ENCODE measurements around the gene PNKP.

Gene PNKP

DNA sequence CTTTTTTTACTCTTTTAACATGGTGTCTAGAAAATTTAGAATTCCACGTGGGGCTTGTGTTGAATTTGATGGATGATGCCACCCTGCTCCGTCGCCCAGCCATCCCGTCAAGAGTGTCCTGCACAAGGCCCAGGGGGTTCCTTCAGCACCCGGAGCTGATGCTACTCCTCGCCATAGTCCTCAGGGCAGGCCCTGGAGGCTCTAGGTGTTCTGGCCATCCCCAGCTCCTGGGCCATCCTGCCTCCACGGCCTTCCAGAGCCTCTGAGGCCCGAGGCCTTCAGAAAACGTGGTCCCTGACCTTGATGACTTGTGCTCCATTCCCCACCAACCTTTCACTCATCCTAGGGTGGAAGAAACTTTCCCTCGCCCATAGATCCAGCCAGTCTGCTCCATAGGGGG, 6.5 kb upstream of the PNKP start:
- H3K9me3 ChIP-seq (ENCODE audit: control insufficient read depth, insufficient read depth, low read length), result no peaks in the 10 kb centered on the region
- no peak overlapping the region for H3K9ac ChIP-seq (ENCODE audit: low read depth, low read length)
- H3K36me3 ChIP-seq (ENCODE audit: control insufficient read depth, insufficient read depth, low read length), result peaks cover 6% of the 10 kb centered on the region; the same call in 1 of the 2 replicates
- H3K4me3 ChIP-seq (ENCODE audit: low read depth, low read length), result no peak overlapping the region
- H3K27me3 ChIP-seq (ENCODE audit: control insufficient read depth, insufficient read depth, low read length), result no peaks in the 10 kb centered on the region
- H3K27ac ChIP-seq (ENCODE audit: low read depth, low read length), result no peak overlapping the region
- H3K4me1 ChIP-seq (ENCODE audit: control insufficient read depth, insufficient read depth, low read length), result peaks cover 16% of the 10 kb centered on the region; the same call in 1 of the 2 replicates

DNA sequence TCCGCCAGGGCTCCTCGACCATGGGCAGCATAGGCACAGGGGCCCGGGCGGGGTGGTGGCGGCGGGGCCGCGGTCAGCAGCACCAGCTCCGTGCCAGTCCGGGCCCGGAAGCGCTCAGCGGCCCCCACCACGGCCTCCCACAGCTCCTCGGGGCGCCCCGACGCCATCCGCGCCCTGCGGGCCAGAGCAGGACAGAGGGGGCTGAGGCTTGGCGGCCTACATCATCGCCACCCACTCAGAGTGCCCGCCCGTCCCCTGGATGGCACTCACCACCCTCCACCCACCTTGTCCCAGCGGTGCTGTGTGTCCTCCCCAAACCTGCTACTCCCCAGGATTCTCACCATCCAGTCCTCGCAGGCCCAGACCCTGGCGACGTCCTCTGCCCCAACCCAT, 5.7 kb upstream of the PNKP start:
- Histone ChIP-seq H3K27me3 (ENCODE audit: control insufficient read depth, insufficient read depth, low read length) (no peaks in the 10 kb centered on the region), H3K9me3 (ENCODE audit: control insufficient read depth, insufficient read depth, low read length) (no peaks in the 10 kb centered on the region), H3K27ac (ENCODE audit: low read depth, low read length) (no peak overlapping the region), H3K4me1 (ENCODE audit: control insufficient read depth, insufficient read depth, low read length) (peaks cover 11% of the 10 kb centered on the region; the same call in 1 of the 2 replicates), H3K4me3 (ENCODE audit: low read depth, low read length) (no peak overlapping the region), H3K36me3 (ENCODE audit: control insufficient read depth, insufficient read depth, low read length) (peaks cover 5% of the 10 kb centered on the region; the same call in 1 of the 2 replicates), H3K9ac (ENCODE audit: low read depth, low read length) (no peak overlapping the region)

GRCh38 chr19:49872245-49873128, 5.1 kb upstream of the PNKP start:
- Histone ChIP-seq H3K4me3 (ENCODE audit: low read depth, low read length) (no peak overlapping the region), H3K27me3 (ENCODE audit: control insufficient read depth, insufficient read depth, low read length) (no peaks in the 10 kb centered on the region), H3K9ac (ENCODE audit: low read depth, low read length) (no peak overlapping the region), H3K36me3 (ENCODE audit: control insufficient read depth, insufficient read depth, low read length) (peaks cover 5% of the 10 kb centered on the region; the same call in 1 of the 2 replicates), H3K9me3 (ENCODE audit: control insufficient read depth, insufficient read depth, low read length) (no peaks in the 10 kb centered on the region), H3K27ac (ENCODE audit: low read depth, low read length) (no peak overlapping the region), H3K4me1 (ENCODE audit: control insufficient read depth, insufficient read depth, low read length) (peaks cover 11% of the 10 kb centered on the region; the same call in 1 of the 2 replicates)

DNA sequence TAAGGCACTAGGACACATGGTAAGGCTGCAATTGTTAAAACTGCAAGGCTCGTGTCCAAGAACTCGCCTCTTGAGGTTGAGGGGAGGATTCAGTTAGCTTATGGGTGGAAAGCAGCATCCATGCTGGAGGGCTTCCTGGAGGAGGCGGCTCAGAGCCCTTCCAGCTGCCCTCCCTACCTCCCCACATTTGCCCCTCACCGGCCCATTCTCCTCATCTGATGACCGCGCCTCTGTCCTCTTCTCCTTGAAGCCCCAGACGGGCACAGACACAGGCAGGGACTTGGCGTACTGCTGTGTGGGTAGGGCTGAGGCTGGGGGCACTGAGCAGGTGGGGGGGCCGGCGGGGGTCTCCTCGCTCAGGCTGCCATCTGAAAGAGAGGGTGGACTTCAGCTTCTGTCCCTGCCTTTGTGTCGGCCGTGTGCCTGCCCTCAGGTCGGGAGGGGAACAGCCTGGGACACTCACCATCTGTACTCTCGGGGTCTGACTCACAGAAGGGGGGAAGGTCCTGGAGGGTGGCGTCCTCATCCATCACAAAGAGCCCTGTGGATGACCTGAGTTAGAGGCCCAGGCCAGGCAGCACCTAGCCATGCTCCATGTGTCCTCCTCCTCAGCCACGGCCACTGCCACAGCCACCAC, 4.1 kb upstream of the PNKP start:
- peaks cover 5% of the 10 kb centered on the region; the same call in 1 of the 2 replicates for H3K36me3 ChIP-seq (ENCODE audit: control insufficient read depth, insufficient read depth, low read length)
- H3K27me3 ChIP-seq (ENCODE audit: control insufficient read depth, insufficient read depth, low read length), result no peaks in the 10 kb centered on the region
- no peak overlapping the region for H3K4me3 ChIP-seq (ENCODE audit: low read depth, low read length)
- H3K27ac ChIP-seq (ENCODE audit: low read depth, low read length), result no peak overlapping the region
- H3K9ac ChIP-seq (ENCODE audit: low read depth, low read length), result no peak overlapping the region
- peaks cover 13% of the 10 kb centered on the region for H3K4me1 ChIP-seq (ENCODE audit: control insufficient read depth, insufficient read depth, low read length)
- no peaks in the 10 kb centered on the region for H3K9me3 ChIP-seq (ENCODE audit: control insufficient read depth, insufficient read depth, low read length)

- Histone ChIP-seq H3K4me1 (ENCODE audit: control insufficient read depth, insufficient read depth, low read length) (peaks cover 17% of the 10 kb centered on the region), H3K36me3 (ENCODE audit: control insufficient read depth, insufficient read depth, low read length) (peaks cover 5% of the 10 kb centered on the region; the same call in 1 of the 2 replicates), H3K27ac (ENCODE audit: low read depth, low read length) (peak overlapping the region; percentile 87)
Observed at GRCh38 chr19:49870309-49870901, 3.0 kb upstream of the PNKP start.

DNA sequence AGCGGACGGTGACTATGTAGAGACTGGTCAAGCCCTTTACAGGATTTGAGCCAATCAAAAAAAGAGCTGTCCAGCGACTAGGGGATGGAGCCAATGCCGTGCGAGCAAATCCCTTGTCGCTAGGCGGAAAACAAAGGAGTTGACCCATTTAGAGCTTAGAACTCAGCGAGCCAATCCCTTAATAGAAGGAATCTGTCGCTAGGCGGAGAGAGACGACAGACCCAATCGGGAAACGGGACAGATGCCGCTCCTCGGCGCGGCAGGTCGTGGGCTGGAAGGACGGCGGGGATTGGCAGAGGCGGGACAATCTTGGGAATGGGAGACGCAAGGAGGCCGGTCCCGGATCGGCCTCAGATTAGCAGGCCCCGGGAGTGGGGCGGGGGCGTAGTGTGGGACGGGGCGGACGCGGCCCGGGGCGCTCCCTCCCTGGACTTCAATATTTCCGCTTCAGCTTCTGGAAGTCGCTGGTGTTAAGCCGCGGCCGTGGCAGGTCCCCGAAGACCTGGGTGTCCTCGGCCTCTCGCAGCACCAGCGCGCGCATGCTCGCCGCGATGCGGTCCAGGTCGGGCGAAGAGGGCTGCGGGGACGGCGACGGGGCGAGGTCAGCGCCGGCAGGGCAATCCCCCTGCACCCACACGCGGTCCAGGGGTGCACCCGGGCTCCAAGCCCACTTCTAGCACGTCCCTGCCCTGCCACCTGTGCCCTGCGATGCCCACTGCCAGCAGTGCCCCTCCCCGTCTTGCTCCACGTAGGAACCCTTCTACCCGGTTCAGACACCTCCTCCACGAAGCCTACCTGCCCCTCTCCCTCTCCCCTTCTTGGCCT, 2.3 kb upstream of the PNKP start:
- H3K4me3 ChIP-seq (ENCODE audit: low read depth, low read length), result peak overlapping the region; percentile 65
- H3K27ac ChIP-seq (ENCODE audit: low read depth, low read length), result peak overlapping the region; percentile 87
- H3K4me1 ChIP-seq (ENCODE audit: control insufficient read depth, insufficient read depth, low read length), result peaks cover 15% of the 10 kb centered on the region

More at GRCh38 chr19:49870309-49870901, 3.0 kb upstream of the PNKP start:
- no peaks in the 10 kb centered on the region for H3K9me3 ChIP-seq (ENCODE audit: control insufficient read depth, insufficient read depth, low read length)
- 0 out of 2 replicates have a peak overlapping the region, but pooled peaks have one; percentile 64 for H3K9ac ChIP-seq (ENCODE audit: low read depth, low read length)
- H3K27me3 ChIP-seq (ENCODE audit: control insufficient read depth, insufficient read depth, low read length), result no peaks in the 10 kb centered on the region
- H3K4me3 ChIP-seq (ENCODE audit: low read depth, low read length), result peak overlapping the region; percentile 65

GRCh38 chr19:49869009-49869483, 1.7 kb upstream of the PNKP start:
- Histone ChIP-seq H3K4me1 (ENCODE audit: control insufficient read depth, insufficient read depth, low read length) (peaks cover 15% of the 10 kb centered on the region), H3K27ac (ENCODE audit: low read depth, low read length) (peak overlapping the region; percentile 63), H3K9me3 (ENCODE audit: control insufficient read depth, insufficient read depth, low read length) (no peaks in the 10 kb centered on the region), H3K36me3 (ENCODE audit: control insufficient read depth, insufficient read depth, low read length) (peaks cover 16% of the 10 kb centered on the region), H3K9ac (ENCODE audit: low read depth, low read length) (no peak overlapping the region), H3K4me3 (ENCODE audit: low read depth, low read length) (peak overlapping the region; percentile 57), H3K27me3 (ENCODE audit: control insufficient read depth, insufficient read depth, low read length) (no peaks in the 10 kb centered on the region)

More for the DNA sequence above, 2.3 kb upstream of the PNKP start:
- Histone ChIP-seq H3K9ac (ENCODE audit: low read depth, low read length) (peak overlapping the region; percentile 64), H3K27me3 (ENCODE audit: control insufficient read depth, insufficient read depth, low read length) (no peaks in the 10 kb centered on the region), H3K36me3 (ENCODE audit: control insufficient read depth, insufficient read depth, low read length) (peaks cover 10% of the 10 kb centered on the region), H3K9me3 (ENCODE audit: control insufficient read depth, insufficient read depth, low read length) (no peaks in the 10 kb centered on the region)

DNA sequence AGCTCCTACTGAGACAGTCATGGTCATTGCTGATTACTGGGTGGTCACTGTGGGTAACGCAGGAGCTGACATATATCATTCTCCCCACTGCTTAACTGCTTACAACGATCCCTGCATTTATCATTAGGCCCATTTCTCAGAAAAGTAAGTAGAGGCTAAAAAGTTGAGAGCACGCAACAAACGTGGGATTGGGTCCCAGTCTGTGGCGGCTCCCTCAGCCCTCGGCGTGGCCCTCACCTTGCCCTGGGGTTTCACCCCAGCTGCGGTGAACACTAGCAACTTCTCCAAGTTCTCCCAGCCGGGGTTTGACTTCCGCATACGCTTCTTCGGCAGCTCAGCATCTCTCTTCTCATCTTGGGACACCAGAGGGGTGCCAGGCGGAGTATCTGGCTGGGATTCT, 2.5 kb downstream of the PNKP start:
- Histone ChIP-seq H3K9me3 (ENCODE audit: control insufficient read depth, insufficient read depth, low read length) (no peaks in the 10 kb centered on the region), H3K36me3 (ENCODE audit: control insufficient read depth, insufficient read depth, low read length) (peaks cover 47% of the 10 kb centered on the region), H3K27ac (ENCODE audit: low read depth, low read length) (peak overlapping the region; percentile 5), H3K27me3 (ENCODE audit: control insufficient read depth, insufficient read depth, low read length) (no peaks in the 10 kb centered on the region), H3K4me1 (ENCODE audit: control insufficient read depth, insufficient read depth, low read length) (peaks cover 14% of the 10 kb centered on the region), H3K4me3 (ENCODE audit: low read depth, low read length) (no peak overlapping the region), H3K9ac (ENCODE audit: low read depth, low read length) (no peak overlapping the region)

GRCh38 chr19:49863935-49864320, 3.4 kb downstream of the PNKP start:
- no peak overlapping the region for H3K9ac ChIP-seq (ENCODE audit: low read depth, low read length)
- H3K27ac ChIP-seq (ENCODE audit: low read depth, low read length), result no peak overlapping the region
- H3K9me3 ChIP-seq (ENCODE audit: control insufficient read depth, insufficient read depth, low read length), result no peaks in the 10 kb centered on the region
- peaks cover 54% of the 10 kb centered on the region for H3K36me3 ChIP-seq (ENCODE audit: control insufficient read depth, insufficient read depth, low read length)
- H3K4me3 ChIP-seq (ENCODE audit: low read depth, low read length), result no peak overlapping the region
- H3K4me1 ChIP-seq (ENCODE audit: control insufficient read depth, insufficient read depth, low read length), result peaks cover 14% of the 10 kb centered on the region
- H3K27me3 ChIP-seq (ENCODE audit: control insufficient read depth, insufficient read depth, low read length), result no peaks in the 10 kb centered on the region

DNA sequence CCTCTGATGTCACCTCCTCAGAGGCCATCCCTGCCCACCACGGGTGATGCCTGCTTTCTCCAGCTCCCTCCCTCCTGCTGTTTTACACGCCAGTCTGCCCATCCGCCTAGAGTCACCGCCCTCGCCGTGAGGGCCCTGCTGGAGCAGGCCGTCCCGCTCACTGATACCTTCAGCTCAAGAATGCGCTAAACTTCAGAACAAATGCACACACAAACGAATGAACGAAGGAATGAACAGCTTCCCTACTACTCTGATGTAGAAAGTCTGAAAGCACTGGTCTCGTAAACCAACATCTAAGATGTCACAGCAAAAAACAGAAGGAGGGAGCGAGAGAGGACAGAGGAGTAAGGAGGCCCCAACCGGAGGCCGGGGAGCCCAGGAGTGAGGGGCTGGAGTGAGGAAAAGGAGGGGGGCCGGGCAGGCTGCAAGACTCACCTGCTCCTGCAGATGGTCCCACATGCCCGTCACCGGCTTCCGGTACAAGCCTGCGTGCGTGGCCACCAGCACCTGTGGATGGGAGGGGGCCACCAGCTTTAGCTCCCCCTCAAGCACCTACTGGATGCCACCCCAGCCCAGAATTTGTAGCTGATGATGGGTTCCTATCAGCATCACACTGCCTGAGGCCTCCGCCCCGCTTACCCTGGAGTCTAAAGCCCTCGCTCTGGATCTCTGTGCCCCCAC, 4.0 kb downstream of the PNKP start:
- H3K9ac ChIP-seq (ENCODE audit: low read depth, low read length), result no peak overlapping the region
- no peaks in the 10 kb centered on the region for H3K9me3 ChIP-seq (ENCODE audit: control insufficient read depth, insufficient read depth, low read length)
- peaks cover 14% of the 10 kb centered on the region for H3K4me1 ChIP-seq (ENCODE audit: control insufficient read depth, insufficient read depth, low read length)
- peaks cover 60% of the 10 kb centered on the region for H3K36me3 ChIP-seq (ENCODE audit: control insufficient read depth, insufficient read depth, low read length)
- H3K27ac ChIP-seq (ENCODE audit: low read depth, low read length), result no peak overlapping the region
- no peak overlapping the region for H3K4me3 ChIP-seq (ENCODE audit: low read depth, low read length)
- no peaks in the 10 kb centered on the region for H3K27me3 ChIP-seq (ENCODE audit: control insufficient read depth, insufficient read depth, low read length)
